KOPT-K1 (cell line): ENCODE data around the gene SRC.

Source experiments
- H3K27ac ChIP-seq: fragments of 200-600 bp; sonication (generic); 2 replicates; pipeline ENCODE4 v1.5.1; 2016; ENCODE audit warnings: antibody characterized with exemption, mild to moderate bottlenecking, low read depth, low read length; ENCODE audit not compliant: poor library complexity, severe bottlenecking
- H3K36me3 ChIP-seq: fragments of 200-600 bp; sonication (generic); 2 replicates; pipeline ENCODE4 v1.5.1; 2017; ENCODE audit warnings: antibody characterized with exemption, mild to moderate bottlenecking, low read length, moderate library complexity; ENCODE audit not compliant: insufficient read depth
- H3K9me3 ChIP-seq: fragments of 200-600 bp; sonication (generic); 2 replicates; pipeline ENCODE4 v1.5.1; 2017; ENCODE audit warnings: antibody characterized with exemption, low read length, mild to moderate bottlenecking; ENCODE audit not compliant: insufficient read depth, poor library complexity, severe bottlenecking

SRC gene

DNA sequence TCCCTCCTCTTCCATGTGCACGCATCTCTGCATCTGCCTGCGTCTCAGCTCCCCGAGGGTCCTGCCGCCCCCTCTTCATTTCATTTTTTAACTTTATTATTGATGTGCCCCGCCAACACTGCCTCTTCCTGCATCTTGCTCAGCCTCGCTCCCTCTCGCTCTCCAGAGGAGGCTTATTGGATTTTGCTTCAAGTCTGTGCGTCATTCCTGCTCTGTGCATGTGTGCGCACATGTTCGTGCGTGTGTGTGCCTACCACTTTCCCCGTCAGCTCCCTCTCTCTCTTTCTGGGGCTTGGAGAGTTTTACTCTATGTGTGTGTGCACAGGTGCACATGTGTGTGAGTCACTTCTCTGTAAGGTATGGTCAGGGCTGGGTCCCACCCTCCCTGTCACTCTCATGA is 103.3 kb downstream of the SRC start:
- Histone ChIP-seq H3K36me3 (no peaks in the 10 kb centered on the region), H3K27ac (no peak overlapping the region), H3K9me3 (peaks cover 2% of the 10 kb centered on the region)

DNA sequence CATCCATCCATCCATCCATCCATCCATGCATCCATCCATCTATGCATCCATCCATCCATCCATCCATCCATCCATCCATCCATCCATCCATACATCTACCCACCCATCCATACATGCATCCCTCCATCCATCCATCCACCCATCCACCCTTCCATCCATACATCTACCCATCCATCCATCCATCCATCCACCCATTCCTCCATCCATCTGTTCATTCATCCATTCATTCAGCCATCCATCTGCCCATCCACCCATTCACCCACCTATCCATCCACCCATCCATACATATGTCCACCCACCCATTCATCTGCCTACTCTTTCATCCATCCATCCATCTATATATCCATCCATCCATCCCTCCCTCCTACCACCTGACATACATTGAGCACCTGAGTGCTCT is 104.4 kb downstream of the SRC start:
- Histone ChIP-seq H3K36me3 (no peaks in the 10 kb centered on the region), H3K9me3 (peaks cover 13% of the 10 kb centered on the region), H3K27ac (no peak overlapping the region)

GRCh38 chr20:37451616-37452015 is 105.7 kb downstream of the SRC start:
- H3K9me3 ChIP-seq: peaks cover 26% of the 10 kb centered on the region
- no peaks in the 10 kb centered on the region for H3K36me3 ChIP-seq
- H3K27ac ChIP-seq: no peak overlapping the region

GRCh38 chr20:37452236-37452635 is 106.3 kb downstream of the SRC start:
- Histone ChIP-seq H3K36me3 (no peaks in the 10 kb centered on the region), H3K27ac (no peak overlapping the region), H3K9me3 (peaks cover 32% of the 10 kb centered on the region)

DNA sequence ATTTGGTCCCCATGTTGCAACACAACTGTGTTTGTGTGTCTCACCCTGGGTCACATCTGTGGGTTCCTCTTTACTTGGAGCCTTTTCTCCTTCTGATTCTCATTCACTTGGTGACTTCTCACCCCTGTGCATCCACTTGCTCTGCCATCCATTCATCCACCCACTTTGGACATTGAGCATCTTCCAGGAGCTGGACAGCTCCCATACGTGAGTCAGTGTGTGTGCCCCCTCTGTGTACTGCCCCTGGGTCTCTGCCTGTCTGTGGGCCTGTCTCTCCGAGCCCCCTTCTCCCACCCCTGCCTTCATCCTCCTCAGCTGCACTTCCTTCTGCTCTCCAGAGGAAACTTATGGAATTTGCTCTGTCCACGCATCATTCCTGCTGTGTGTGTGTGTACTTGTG is 107.3 kb downstream of the SRC start:
- H3K9me3 ChIP-seq: peaks cover 43% of the 10 kb centered on the region

GRCh38 chr20:37453836-37454235 is 107.9 kb downstream of the SRC start:
- Histone ChIP-seq H3K36me3 (no peaks in the 10 kb centered on the region), H3K27ac (no peak overlapping the region), H3K9me3 (peaks cover 48% of the 10 kb centered on the region)

More for the DNA sequence above, 107.3 kb downstream of the SRC start:
- Histone ChIP-seq H3K27ac (no peak overlapping the region), H3K36me3 (no peaks in the 10 kb centered on the region)

DNA sequence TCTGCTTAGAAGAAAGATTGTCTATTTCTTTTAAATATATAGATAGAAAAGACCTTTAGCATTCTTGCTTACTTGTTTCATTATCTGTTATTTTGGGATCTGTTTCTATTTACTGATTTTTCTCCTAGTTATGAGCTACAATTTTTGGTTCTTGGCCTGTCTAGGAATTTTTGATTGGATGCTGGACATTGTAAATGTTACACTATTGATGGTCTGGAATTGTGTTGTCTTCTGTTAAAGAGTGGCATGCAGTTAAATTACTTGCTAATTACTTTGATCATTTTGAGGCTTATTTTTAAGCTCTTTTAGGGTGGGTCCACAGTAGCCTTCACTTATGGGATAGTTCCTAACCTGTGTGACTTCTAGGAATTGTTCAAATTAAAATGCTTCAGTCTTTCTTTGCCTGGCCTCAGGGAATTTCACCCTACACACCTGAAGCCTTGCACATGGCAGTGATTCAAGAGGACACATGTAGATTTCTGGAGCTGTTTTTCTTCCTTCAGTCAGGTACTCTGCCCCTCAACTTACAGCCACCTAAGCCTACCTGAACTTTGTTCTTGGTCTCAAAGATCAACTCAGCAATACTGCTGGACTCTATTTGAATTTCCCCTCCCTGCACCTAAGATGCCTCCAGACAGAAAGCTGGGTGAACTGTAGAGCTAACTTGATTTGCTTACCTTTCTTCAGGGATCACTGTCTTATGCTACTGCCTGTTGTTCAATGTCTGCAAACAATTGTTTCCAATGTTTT is 108.9 kb downstream of the SRC start:
- Histone ChIP-seq H3K36me3 (no peaks in the 10 kb centered on the region), H3K9me3 (peaks cover 55% of the 10 kb centered on the region), H3K27ac (no peak overlapping the region)
